ENCODE measurements around the gene ATP1A1.

DNA sequence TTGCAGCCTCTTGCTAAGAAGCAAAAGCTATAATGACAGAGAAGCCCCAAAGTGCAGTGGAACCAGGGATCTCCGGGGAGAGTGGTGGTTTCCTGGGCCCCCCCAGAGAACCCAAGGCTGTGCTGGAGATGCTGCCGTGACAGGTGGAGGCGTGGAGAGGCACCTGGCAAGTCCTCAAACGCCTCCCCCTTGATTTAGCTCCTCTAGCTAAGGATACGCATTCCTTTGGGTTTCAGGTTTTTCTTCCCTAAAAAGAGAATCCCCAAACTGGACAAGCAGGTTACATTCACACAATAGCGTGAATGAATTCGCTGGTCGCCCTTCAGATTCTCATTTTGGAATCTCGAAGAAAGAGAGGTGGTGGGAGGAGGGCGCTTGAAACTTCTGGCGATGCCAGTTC, 853 bp upstream of the ATP1A1 start:
- TF ChIP-seq EZH2 (IDR thresholded peaks at IDR 0.05; ENCODE audit: insufficient read depth, poor library complexity, severe bottlenecking) (no peak), EZH2phosphoT487 (IDR thresholded peaks at IDR 0.05; ENCODE audit: insufficient read depth, low read depth) (no peak)

Data from GM23248 (cell line).